ENCODE measurements around the gene CAMK1D.
A peak's percentile ranks its signal among the peaks of the same experiment; 100 is the strongest.

Gene CAMK1D

DNA sequence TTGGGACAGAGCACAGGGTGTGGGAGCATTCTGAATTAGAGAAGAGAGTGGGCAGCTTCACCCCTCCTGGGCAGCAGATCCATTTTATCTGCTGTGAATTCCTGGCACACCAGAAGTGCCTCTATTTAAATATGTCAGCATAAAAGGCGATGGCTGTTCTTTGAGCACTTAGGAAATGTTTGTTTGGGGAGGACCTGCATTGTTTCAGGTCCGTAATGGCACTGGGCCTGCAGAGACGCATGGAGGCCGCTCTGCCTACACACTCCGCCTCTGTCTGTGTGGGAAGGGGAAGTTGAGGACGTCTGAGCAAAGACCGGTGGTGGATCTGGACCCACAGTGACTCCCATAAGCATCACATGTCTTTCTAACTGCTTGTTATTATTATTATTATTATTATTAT, 253.2 kb downstream of the CAMK1D start:
- no peak overlapping the region for H3K4me3 ChIP-seq
- no peak for DNase-seq (ENCODE audit: low spot score)
- TF ChIP-seq CTCF (IDR thresholded peaks at IDR 0.05): no peak
- no peak overlapping the region for H3K27ac ChIP-seq

DNA sequence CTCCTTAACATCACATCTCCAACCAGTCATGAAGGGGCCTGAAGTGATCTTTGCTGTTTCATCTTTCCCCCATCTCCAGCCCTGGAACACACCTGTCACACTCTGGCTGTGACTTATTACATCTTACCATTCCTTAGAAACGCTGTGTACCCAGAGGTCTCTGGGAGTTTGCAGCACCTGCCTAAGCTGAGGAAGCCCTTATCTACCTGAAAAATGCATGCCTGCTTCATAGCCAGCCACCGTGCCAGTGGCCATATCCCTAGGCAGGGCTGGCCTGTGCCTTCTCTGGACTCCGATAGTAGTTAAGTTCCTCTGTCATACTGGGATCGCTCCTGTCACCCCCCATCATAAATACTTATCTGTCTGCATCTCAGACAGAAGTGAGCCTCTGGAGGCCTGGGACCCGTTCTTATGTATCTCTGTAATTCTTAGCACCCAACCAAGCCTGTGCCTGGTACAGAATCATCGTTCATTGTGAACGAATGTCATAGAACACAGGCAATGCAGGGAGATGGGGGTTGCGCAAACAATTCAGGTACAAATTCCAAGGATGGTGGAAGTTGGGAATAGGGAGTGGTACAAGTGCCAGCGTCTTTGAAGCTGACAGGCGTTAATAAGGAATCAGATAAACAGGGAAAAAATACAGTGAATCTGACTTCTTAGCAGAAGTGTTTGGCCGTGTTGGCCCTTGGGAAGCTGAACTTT, 254.6 kb downstream of the CAMK1D start:
- H3K4me3 ChIP-seq: no peak overlapping the region
- no peak for TF ChIP-seq CTCF (IDR thresholded peaks at IDR 0.05)
- no peak for DNase-seq (ENCODE audit: low spot score)

GRCh38 chr10:12605580-12606405, 256.4 kb downstream of the CAMK1D start:
- DNase-seq (ENCODE audit: low spot score): peak; percentile 83
- Histone ChIP-seq H3K27ac (peak overlapping the region; percentile 25 to 70), H3K4me3 (peak overlapping the region; percentile 53)
- TF ChIP-seq CTCF (IDR thresholded peaks at IDR 0.05): no peak

More for the DNA sequence above, 254.6 kb downstream of the CAMK1D start:
- H3K27ac ChIP-seq: no peak overlapping the region

GRCh38 chr10:12606461-12606860, 257.1 kb downstream of the CAMK1D start:
- peak overlapping the region in 1 of 2 donors; percentile 70 for H3K27ac ChIP-seq
- DNase-seq (ENCODE audit: low spot score): no peak
- no peak for TF ChIP-seq CTCF (IDR thresholded peaks at IDR 0.05)
- H3K4me3 ChIP-seq: peak overlapping the region; percentile 53

DNA sequence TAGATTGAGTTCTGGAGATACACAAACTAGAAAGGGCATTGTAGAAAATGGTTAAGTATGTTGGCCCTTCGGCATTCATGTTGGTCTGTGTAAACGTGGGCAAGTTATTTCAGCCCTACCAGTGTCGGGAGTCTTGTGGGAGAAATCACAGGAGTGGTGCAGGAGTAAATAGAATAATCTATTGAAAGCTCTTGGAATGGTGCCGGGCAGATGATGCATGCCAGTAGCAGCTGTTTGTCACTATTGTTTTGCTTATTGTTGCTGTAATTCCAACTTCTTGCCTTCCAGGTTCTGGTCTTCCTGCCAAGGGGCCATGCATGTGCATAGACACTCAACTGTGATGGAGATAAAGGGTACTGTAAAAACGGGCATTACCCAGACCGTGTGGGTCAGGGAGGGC, 259.4 kb downstream of the CAMK1D start:
- no peak for DNase-seq (ENCODE audit: low spot score)
- no peak for TF ChIP-seq CTCF (IDR thresholded peaks at IDR 0.05)
- no peak overlapping the region for H3K27ac ChIP-seq
- no peak overlapping the region for H3K4me3 ChIP-seq

DNA sequence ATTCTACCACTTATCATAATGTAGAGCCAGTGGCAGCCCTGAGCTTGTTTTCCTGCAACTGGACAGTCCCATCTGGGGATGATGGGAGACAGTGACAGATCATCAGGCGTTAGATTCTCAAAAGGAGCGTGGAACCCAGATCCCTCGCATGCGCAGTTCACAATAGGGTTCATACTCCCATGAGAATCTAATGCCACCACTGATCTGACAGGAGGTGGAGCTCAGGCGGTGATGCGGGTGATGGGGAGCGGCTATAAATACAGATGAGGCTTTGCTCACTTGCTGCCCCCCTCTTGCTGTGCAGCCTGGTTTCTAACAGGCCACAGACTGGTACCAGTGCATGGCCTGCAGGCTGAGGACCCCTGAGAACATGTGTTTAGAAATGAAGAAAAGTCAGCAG, 260.1 kb downstream of the CAMK1D start:
- DNase-seq (ENCODE audit: low spot score): no peak
- H3K4me3 ChIP-seq: no peak overlapping the region
- no peak overlapping the region for H3K27ac ChIP-seq
- no peak for TF ChIP-seq CTCF (IDR thresholded peaks at IDR 0.05)
